ENCODE data around the gene KCNK3. TPM values are rescaled to one million over a fixed set of nuclear protein-coding genes. Genes with fewer than 3 reads are reported as not detected.
A peak's percentile ranks its signal among the peaks of the same experiment; 100 is the strongest.

KCNK3 gene
- total and polyA plus RNA-seq, 5 experiments from 2014 or later = not detected

- peak in 1 of 10 donors; percentile 50 for DNase-seq
- Mint-ChIP-seq H3K4me1 (no peaks in the 10 kb centered on the region), H3K9me3 (no peaks in the 10 kb centered on the region), H3K27me3 (peaks cover 0 to 6% (median 0%) of the 10 kb centered on the region in 5 donors), H3K4me3 (no peak overlapping the region), H3K27ac (no peak overlapping the region), H3K36me3 (no peaks in the 10 kb centered on the region)
- POLR2A ChIA-PET = no interaction called here
- ATAC-seq = no peak
Measured at GRCh38 chr2:26712486-26713465, 20.3 kb downstream of the KCNK3 start.

GRCh38 chr2:26715528-26716270 lies 23.2 kb downstream of the KCNK3 start:
- H3K4me1 Mint-ChIP-seq = no peaks in the 10 kb centered on the region
- no peak overlapping the region for H3K4me3 Mint-ChIP-seq
- no peak overlapping the region for H3K27ac Mint-ChIP-seq
- H3K9me3 Mint-ChIP-seq = no peaks in the 10 kb centered on the region
- DNase-seq (peak in 1 of 10 donors; percentile 15), ATAC-seq (no peak)
- POLR2A ChIA-PET = no interaction called here
- H3K27me3 Mint-ChIP-seq = peaks cover 0 to 4% (median 0%) of the 10 kb centered on the region in 5 donors
- H3K36me3 Mint-ChIP-seq = no peaks in the 10 kb centered on the region

GRCh38 chr2:26716340-26716739 lies 23.8 kb downstream of the KCNK3 start:
- POLR2A ChIA-PET = no interaction called here

GRCh38 chr2:26716769-26717168 lies 24.2 kb downstream of the KCNK3 start:
- DNase-seq = no peak
- H3K27me3 Mint-ChIP-seq = peaks cover 0 to 4% (median 0%) of the 10 kb centered on the region in 5 donors
- H3K36me3 Mint-ChIP-seq = no peaks in the 10 kb centered on the region
- H3K9me3 Mint-ChIP-seq = no peaks in the 10 kb centered on the region
- peak overlapping the region in 1 of 10 donors; percentile 49 for H3K27ac Mint-ChIP-seq
- peaks cover 0 to 3% (median 0%) of the 10 kb centered on the region in 4 donors for H3K4me1 Mint-ChIP-seq
- H3K4me3 Mint-ChIP-seq = no peak overlapping the region
- no peak for ATAC-seq
- POLR2A ChIA-PET = no interaction called here

More at GRCh38 chr2:26716340-26716739, 23.8 kb downstream of the KCNK3 start:
- H3K27me3 Mint-ChIP-seq = peaks cover 0 to 4% (median 0%) of the 10 kb centered on the region in 5 donors
- H3K4me3 Mint-ChIP-seq = no peak overlapping the region
- no peaks in the 10 kb centered on the region for H3K4me1 Mint-ChIP-seq
- no peak overlapping the region for H3K27ac Mint-ChIP-seq
- no peaks in the 10 kb centered on the region for H3K36me3 Mint-ChIP-seq
- no peaks in the 10 kb centered on the region for H3K9me3 Mint-ChIP-seq
- ATAC-seq = no peak
- peak in 1 of 10 donors; percentile 10 for DNase-seq

GRCh38 chr2:26717362-26717761 lies 24.8 kb downstream of the KCNK3 start:
- no peak overlapping the region for H3K27ac Mint-ChIP-seq
- H3K4me3 Mint-ChIP-seq = no peak overlapping the region
- DNase-seq (no peak), ATAC-seq (no peak)
- H3K27me3 Mint-ChIP-seq = peaks cover 0 to 4% (median 0%) of the 10 kb centered on the region in 5 donors
- POLR2A ChIA-PET = no interaction called here
- H3K9me3 Mint-ChIP-seq = no peaks in the 10 kb centered on the region
- no peaks in the 10 kb centered on the region for H3K36me3 Mint-ChIP-seq
- peaks cover 0 to 3% (median 0%) of the 10 kb centered on the region in 4 donors for H3K4me1 Mint-ChIP-seq

GRCh38 chr2:26718949-26719686 lies 26.6 kb downstream of the KCNK3 start:
- Mint-ChIP-seq H3K4me3 (no peak overlapping the region), H3K36me3 (no peaks in the 10 kb centered on the region), H3K27me3 (peaks cover 0 to 4% (median 0%) of the 10 kb centered on the region in 5 donors), H3K27ac (no peak overlapping the region), H3K9me3 (no peaks in the 10 kb centered on the region), H3K4me1 (peaks cover 0 to 3% (median 0%) of the 10 kb centered on the region in 4 donors)
- DNase-seq = peak in 1 of 10 donors; percentile 7
- no peak for ATAC-seq
- POLR2A ChIA-PET = no interaction called here

- peaks cover 0 to 11% (median 0%) of the 10 kb centered on the region in 5 donors for H3K27me3 Mint-ChIP-seq
- peaks cover 0 to 3% (median 0%) of the 10 kb centered on the region in 4 donors for H3K4me1 Mint-ChIP-seq
- POLR2A ChIA-PET = no interaction called here
- H3K4me3 Mint-ChIP-seq = no peak overlapping the region
- H3K27ac Mint-ChIP-seq = no peak overlapping the region
- H3K36me3 Mint-ChIP-seq = no peaks in the 10 kb centered on the region
- no peak for ATAC-seq
- no peak for DNase-seq
- no peaks in the 10 kb centered on the region for H3K9me3 Mint-ChIP-seq
Measured at GRCh38 chr2:26720322-26721114, 28.0 kb downstream of the KCNK3 start.

GRCh38 chr2:26721115-26722032 lies 28.9 kb downstream of the KCNK3 start:
- H3K36me3 Mint-ChIP-seq = no peaks in the 10 kb centered on the region
- no peak for DNase-seq
- no peak overlapping the region for H3K4me3 Mint-ChIP-seq
- H3K27me3 Mint-ChIP-seq = peaks cover 0 to 18% (median 0%) of the 10 kb centered on the region in 5 donors
- POLR2A ChIA-PET = no interaction called here
- ATAC-seq = peak in 1 of 2 donors; percentile 46
- peak overlapping the region in 1 of 10 donors; percentile 9 for H3K27ac Mint-ChIP-seq
- peaks cover 0 to 3% (median 0%) of the 10 kb centered on the region in 4 donors for H3K4me1 Mint-ChIP-seq
- H3K9me3 Mint-ChIP-seq = no peaks in the 10 kb centered on the region

GRCh38 chr2:26722328-26722727 lies 29.8 kb downstream of the KCNK3 start:
- Mint-ChIP-seq H3K27ac (no peak overlapping the region), H3K4me1 (peaks cover 0 to 3% (median 0%) of the 10 kb centered on the region in 4 donors), H3K4me3 (no peak overlapping the region), H3K36me3 (no peaks in the 10 kb centered on the region), H3K9me3 (no peaks in the 10 kb centered on the region), H3K27me3 (peaks cover 0 to 21% (median 2%) of the 10 kb centered on the region in 5 donors)
- ATAC-seq (no peak), DNase-seq (no peak)
- POLR2A ChIA-PET = no interaction called here

GRCh38 chr2:26722911-26723310 lies 30.4 kb downstream of the KCNK3 start:
- DNase-seq (no peak), ATAC-seq (no peak)
- Mint-ChIP-seq H3K27ac (no peak overlapping the region), H3K4me1 (peaks cover 0 to 3% (median under 1%) of the 10 kb centered on the region in 4 donors), H3K36me3 (no peaks in the 10 kb centered on the region), H3K4me3 (no peak overlapping the region), H3K27me3 (peaks cover 0 to 21% (median 2%) of the 10 kb centered on the region in 5 donors), H3K9me3 (no peaks in the 10 kb centered on the region)
- POLR2A ChIA-PET = no interaction called here

- H3K9me3 Mint-ChIP-seq = no peaks in the 10 kb centered on the region
- POLR2A ChIA-PET = no interaction called here
- H3K4me3 Mint-ChIP-seq = no peak overlapping the region
- H3K27me3 Mint-ChIP-seq = peaks cover 0 to 21% (median 2%) of the 10 kb centered on the region in 5 donors
- peaks cover 0 to 3% (median 1%) of the 10 kb centered on the region in 4 donors for H3K4me1 Mint-ChIP-seq
- no peaks in the 10 kb centered on the region for H3K36me3 Mint-ChIP-seq
- ATAC-seq (no peak), DNase-seq (no peak)
- no peak overlapping the region for H3K27ac Mint-ChIP-seq
Measured at GRCh38 chr2:26723475-26723874, 31.0 kb downstream of the KCNK3 start.
